Activated CD8-positive, alpha-beta T cell treated with anti-CD3 and anti-CD28 coated beads for 36 hours (primary cell): ENCODE data around the gene NEK6. TPM values are rescaled to one million over a fixed set of nuclear protein-coding genes. Genes with fewer than 3 reads are reported as not detected.

ENCODE experiments used
- ATAC-seq: fragments of 200-7000 bp; cut with Tn5 transposase; one replicate; pipeline ENCODE4 v1.10.0; 2021; ENCODE audit warnings: mild to moderate bottlenecking, moderate library complexity
- CTCF ChIA-PET: fragments of 350-600 bp; sonication (Branson Sonifier 250); formaldehyde crosslinking; loops from one replicate; lab custom pipeline; 2021; ENCODE audit warnings: antibody characterized with exemption; lab: Charles Lee
- POLR2A ChIA-PET: fragments of 350-600 bp; sonication (Branson Sonifier 250); formaldehyde crosslinking; loops from one replicate; lab custom pipeline; 2021; ENCODE audit warnings: antibody characterized with exemption; lab: Charles Lee
- DNase-seq: peaks from one replicate; pipeline ENCODE4 v3.0.0-alpha.2; 2020
- H3K27ac Mint-ChIP-seq: one replicate; pipeline ENCODE4 v1.8.0; 2021; ENCODE audit warnings: mild to moderate bottlenecking, mixed read lengths
- H3K27me3 Mint-ChIP-seq: one replicate; pipeline ENCODE4 v1.8.0; 2021; ENCODE audit warnings: mixed read lengths
- H3K36me3 Mint-ChIP-seq: one replicate; pipeline ENCODE4 v1.8.0; 2021; ENCODE audit warnings: low read depth, mixed read lengths
- H3K4me1 Mint-ChIP-seq: one replicate; pipeline ENCODE4 v1.8.0; 2021; ENCODE audit warnings: low read depth, mixed read lengths
- H3K4me3 Mint-ChIP-seq: one replicate; pipeline ENCODE4 v1.8.0; 2021; ENCODE audit warnings: mild to moderate bottlenecking, moderate library complexity, mixed read lengths
- H3K9me3 Mint-ChIP-seq: one replicate; pipeline ENCODE4 v1.8.0; 2021; ENCODE audit warnings: mixed read lengths
- intact Hi-C: fragments of 100-400 bp; cut with micrococcal nuclease; formaldehyde crosslinking; loops from one replicate; pipeline ENCODE4 v1.10.0; 2022
- total RNA-seq, 2 experiments: library from RNA; stranded (reverse); gene quantifications; one replicate each; pipeline ENCODE4 v1.2.3, GENCODE V29; 2021
- TF ChIP-seq, protein P1 (sequence below): fragments of 200-600 bp; IDR thresholded peaks from one replicate; pipeline ENCODE4 v1.8.0; 2022; ENCODE audit warnings: antibody characterized with exemption, mild to moderate bottlenecking

Gene NEK6
- total RNA-seq, 2 experiments from 2014 or later, result 20.2 to 21.8 TPM

DNA sequence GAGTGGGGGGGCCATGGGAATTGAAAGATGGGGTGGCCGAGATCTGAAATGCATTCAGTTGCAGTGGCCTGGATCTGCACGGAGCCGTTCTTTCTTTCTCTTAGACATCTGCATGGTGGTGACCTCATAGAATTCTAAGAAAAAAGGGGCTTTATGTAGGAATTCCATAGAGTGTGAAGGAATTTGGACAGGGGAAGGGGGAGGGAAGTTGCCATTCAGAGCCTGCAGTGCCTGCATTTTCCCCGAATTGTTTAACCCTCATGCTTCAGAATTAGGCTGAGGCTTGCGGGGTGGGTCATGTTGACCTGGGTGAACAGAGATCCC, 4.9 kb downstream of the NEK6 start:
- Mint-ChIP-seq H3K27ac (no peak overlapping the region), H3K4me1 (peaks cover 30% of the 10 kb centered on the region), H3K4me3 (no peak overlapping the region), H3K9me3 (no peaks in the 10 kb centered on the region), H3K36me3 (peaks cover 3% of the 10 kb centered on the region), H3K27me3 (peaks cover 27% of the 10 kb centered on the region)
- no peak for ATAC-seq
- intact Hi-C loops, result no loop called here
- ChIA-PET CTCF (no interaction called here), POLR2A (no interaction called here)
- DNase-seq, result no peak
- TF ChIP-seq, protein P1, sequence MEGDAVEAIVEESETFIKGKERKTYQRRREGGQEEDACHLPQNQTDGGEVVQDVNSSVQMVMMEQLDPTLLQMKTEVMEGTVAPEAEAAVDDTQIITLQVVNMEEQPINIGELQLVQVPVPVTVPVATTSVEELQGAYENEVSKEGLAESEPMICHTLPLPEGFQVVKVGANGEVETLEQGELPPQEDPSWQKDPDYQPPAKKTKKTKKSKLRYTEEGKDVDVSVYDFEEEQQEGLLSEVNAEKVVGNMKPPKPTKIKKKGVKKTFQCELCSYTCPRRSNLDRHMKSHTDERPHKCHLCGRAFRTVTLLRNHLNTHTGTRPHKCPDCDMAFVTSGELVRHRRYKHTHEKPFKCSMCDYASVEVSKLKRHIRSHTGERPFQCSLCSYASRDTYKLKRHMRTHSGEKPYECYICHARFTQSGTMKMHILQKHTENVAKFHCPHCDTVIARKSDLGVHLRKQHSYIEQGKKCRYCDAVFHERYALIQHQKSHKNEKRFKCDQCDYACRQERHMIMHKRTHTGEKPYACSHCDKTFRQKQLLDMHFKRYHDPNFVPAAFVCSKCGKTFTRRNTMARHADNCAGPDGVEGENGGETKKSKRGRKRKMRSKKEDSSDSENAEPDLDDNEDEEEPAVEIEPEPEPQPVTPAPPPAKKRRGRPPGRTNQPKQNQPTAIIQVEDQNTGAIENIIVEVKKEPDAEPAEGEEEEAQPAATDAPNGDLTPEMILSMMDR, result no peak

DNA sequence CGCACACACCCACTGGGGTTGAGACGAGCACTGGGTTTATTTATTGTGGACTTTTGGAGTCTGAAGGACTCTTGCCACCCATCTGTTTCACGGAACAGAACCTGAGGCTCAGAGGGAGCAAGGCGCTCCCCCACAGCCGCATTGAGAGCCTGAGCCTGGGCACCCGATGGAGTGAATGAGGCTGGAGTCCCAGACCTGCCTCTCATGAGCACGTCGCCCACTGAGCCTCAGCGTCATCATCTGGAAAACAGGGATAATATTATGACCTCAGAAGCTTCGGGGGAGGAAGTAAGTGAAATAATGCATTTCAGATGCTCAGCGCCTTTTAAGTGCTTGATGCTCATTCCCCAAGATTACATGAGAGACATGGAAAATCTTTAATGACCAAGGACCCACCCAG, 5.5 kb downstream of the NEK6 start:
- ChIA-PET CTCF (no interaction called here), POLR2A (no interaction called here)
- DNase-seq (no peak), ATAC-seq (no peak)
- H3K9me3 Mint-ChIP-seq, result no peaks in the 10 kb centered on the region
- H3K27me3 Mint-ChIP-seq, result peaks cover 29% of the 10 kb centered on the region
- peaks cover 3% of the 10 kb centered on the region for H3K36me3 Mint-ChIP-seq
- intact Hi-C loops, result no loop called here
- peaks cover 34% of the 10 kb centered on the region for H3K4me1 Mint-ChIP-seq
- H3K27ac Mint-ChIP-seq, result no peak overlapping the region
- TF ChIP-seq, protein P1, result no peak
- H3K4me3 Mint-ChIP-seq, result no peak overlapping the region

DNA sequence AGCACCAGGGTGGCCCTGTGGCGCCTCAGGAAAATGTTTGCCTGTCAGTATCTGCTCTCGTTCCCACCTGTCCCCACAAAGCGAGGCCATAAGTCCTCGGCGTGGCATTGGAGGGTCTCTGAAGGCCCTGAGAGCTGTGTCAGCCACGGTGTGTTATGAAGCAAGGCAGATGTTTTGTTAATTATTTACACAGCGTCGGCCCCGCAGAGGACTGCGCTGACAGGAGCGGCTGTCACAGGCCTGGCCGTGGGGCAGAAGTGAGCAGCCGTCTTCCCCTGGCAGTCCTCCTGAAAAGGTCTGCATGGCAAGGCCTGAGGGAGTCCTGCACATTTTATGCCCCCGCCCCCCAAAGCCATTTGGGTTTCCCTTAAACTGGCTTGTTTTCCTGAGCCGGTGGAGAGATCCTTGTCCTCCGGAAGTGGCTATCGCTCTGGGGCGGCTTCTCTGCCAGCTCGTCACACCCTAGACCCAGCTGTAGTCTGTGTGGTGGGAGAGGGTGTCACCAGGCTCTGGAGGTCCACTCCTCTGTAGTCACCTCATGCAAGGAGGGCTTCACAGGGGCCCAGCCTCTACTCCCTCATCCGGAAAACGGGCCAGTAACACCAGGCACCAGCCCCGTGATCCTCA, 6.2 kb downstream of the NEK6 start:
- peaks cover 28% of the 10 kb centered on the region for H3K27me3 Mint-ChIP-seq
- H3K36me3 Mint-ChIP-seq, result no peaks in the 10 kb centered on the region
- CTCF ChIA-PET, result no interaction called here
- TF ChIP-seq, protein P1, result no peak
- no peak overlapping the region for H3K27ac Mint-ChIP-seq
- DNase-seq (no peak), ATAC-seq (no peak)
- no peaks in the 10 kb centered on the region for H3K9me3 Mint-ChIP-seq
- H3K4me3 Mint-ChIP-seq, result no peak overlapping the region
- intact Hi-C loops, result no loop called here
- H3K4me1 Mint-ChIP-seq, result peaks cover 31% of the 10 kb centered on the region
- POLR2A ChIA-PET, result no interaction called here

DNA sequence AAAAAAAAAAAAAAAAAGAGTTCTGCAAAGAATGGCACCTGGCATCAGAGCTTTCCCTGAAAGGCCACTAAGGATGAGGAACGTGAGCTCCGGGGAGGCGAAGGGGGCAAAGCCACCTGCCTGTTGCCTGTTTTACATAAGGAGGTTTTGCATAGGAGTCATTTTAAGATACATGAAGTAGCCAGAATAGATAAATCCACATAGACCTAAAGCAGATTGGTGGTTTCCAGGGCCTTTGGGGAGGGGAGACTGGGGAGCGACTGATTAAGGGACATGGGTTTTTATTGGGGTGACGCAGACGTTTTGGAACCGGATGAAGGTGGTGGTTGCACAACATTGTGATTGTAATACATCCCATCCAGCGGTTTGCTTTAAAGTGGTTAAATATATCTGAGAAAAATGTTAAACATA, 7.1 kb downstream of the NEK6 start:
- Mint-ChIP-seq H3K36me3 (no peaks in the 10 kb centered on the region), H3K4me1 (peaks cover 28% of the 10 kb centered on the region), H3K4me3 (no peak overlapping the region), H3K9me3 (no peaks in the 10 kb centered on the region), H3K27me3 (peaks cover 22% of the 10 kb centered on the region), H3K27ac (no peak overlapping the region)
- ChIA-PET POLR2A (no interaction called here), CTCF (no interaction called here)
- TF ChIP-seq, protein P1, result no peak
- DNase-seq, result no peak
- ATAC-seq, result no peak
- intact Hi-C loops, result no loop called here

DNA sequence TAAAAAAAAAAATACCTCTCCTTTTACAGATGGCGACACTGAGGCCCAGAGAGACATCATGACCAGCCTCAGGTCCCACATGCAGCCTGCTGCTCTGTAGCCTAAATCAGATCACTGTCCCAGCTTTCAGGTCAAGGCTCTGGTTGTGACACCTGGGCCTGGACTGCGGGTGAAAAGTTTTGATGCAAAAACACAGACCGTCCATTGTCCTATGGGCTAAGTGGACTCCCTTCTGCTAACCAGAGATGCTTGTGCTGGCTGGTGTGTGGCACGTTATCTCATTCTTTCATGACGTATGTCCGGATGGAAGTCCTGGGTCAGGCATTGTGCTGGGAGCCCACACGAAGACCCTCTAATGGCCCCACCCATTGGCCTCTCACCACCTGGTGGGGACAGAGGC, 7.8 kb downstream of the NEK6 start:
- intact Hi-C loops, result no loop called here
- TF ChIP-seq, protein P1, result no peak
- H3K9me3 Mint-ChIP-seq, result no peaks in the 10 kb centered on the region
- H3K27me3 Mint-ChIP-seq, result peaks cover 21% of the 10 kb centered on the region
- H3K4me3 Mint-ChIP-seq, result no peak overlapping the region
- peaks cover 27% of the 10 kb centered on the region for H3K4me1 Mint-ChIP-seq
- no peak for ATAC-seq
- ChIA-PET CTCF (no interaction called here), POLR2A (interaction anchor here (0.7 kb wide), 1 partner anchor 154 kb away, joined by 3 read pairs; no protein-coding TSS in a partner anchor)
- no peak overlapping the region for H3K27ac Mint-ChIP-seq
- no peaks in the 10 kb centered on the region for H3K36me3 Mint-ChIP-seq
- DNase-seq, result no peak
